HepG2 (cell line): ENCODE measurements around the gene ZFP69. TPM values are rescaled to one million over a fixed set of nuclear protein-coding genes. Genes with fewer than 3 reads are reported as not detected.

Experiments used
- ARNT ChIP-seq: fragments of 450-650 bp; IDR thresholded peaks from 2 replicates; pipeline ENCODE4 v1.6.1; 2017
- FUBP1 ChIP-seq: sonication (generic); formaldehyde crosslinking; IDR thresholded peaks from 2 replicates; pipeline ENCODE4 v1.5.1; 2020; ENCODE audit warnings: missing genetic modification reagents, mild to moderate bottlenecking, borderline replicate concordance
- IKZF4 ChIP-seq: sonication (generic); formaldehyde crosslinking; IDR thresholded peaks from 2 replicates; pipeline ENCODE4 v1.5.1; 2020; ENCODE audit warnings: borderline replicate concordance, mild to moderate bottlenecking, low read depth, missing genetic modification reagents; ENCODE audit errors: not compliant biosample characterization
- NFATC3 ChIP-seq: sonication (generic); formaldehyde crosslinking; IDR thresholded peaks from 2 replicates; pipeline ENCODE4 v1.5.1; 2020; ENCODE audit warnings: mild to moderate bottlenecking, missing genetic modification reagents
- SAP130 ChIP-seq: IDR thresholded peaks from 2 replicates; pipeline ENCODE4 v1.6.1; 2016; ENCODE audit warnings: low read depth
- SCMH1 ChIP-seq: sonication (generic); formaldehyde crosslinking; IDR thresholded peaks from 2 replicates; pipeline ENCODE4 v1.9.0; 2021; ENCODE audit warnings: missing genetic modification reagents, mild to moderate bottlenecking, borderline replicate concordance
- SRSF9 ChIP-seq: fragments of 200-400 bp; formaldehyde crosslinking; IDR thresholded peaks from 2 replicates; pipeline ENCODE4 v1.6.1; 2018; ENCODE audit warnings: borderline replicate concordance, mild to moderate bottlenecking, low read depth, low read length; ENCODE audit not compliant: insufficient read depth, poor library complexity, severe bottlenecking
- STAT5B ChIP-seq: sonication (generic); formaldehyde crosslinking; IDR thresholded peaks from 2 replicates; pipeline ENCODE4 v1.4.0; 2020; ENCODE audit warnings: missing genetic modification reagents
- TBX2 ChIP-seq: sonication (generic); formaldehyde crosslinking; IDR thresholded peaks from 2 replicates; pipeline ENCODE4 v1.5.0; 2020; ENCODE audit warnings: missing genetic modification reagents, mild to moderate bottlenecking, borderline replicate concordance
- USF2 ChIP-seq, 2 experiments: sonication (generic) in 1 of 2; formaldehyde crosslinking in 1 of 2; IDR thresholded peaks; 2 replicates each; pipeline versions ENCODE4 v1.5.1 to v1.6.1; 2011 to 2020; ENCODE audit warnings: borderline replicate concordance in 1 of 2, low read depth in 1 of 2, low read length in 1 of 2, mild to moderate bottlenecking in 1 of 2, missing genetic modification reagents in 1 of 2, moderate library complexity in 1 of 2
- ZFYVE20 ChIP-seq: sonication (generic); formaldehyde crosslinking; IDR thresholded peaks from 2 replicates; pipeline ENCODE4 v1.8.0; 2023; ENCODE audit warnings: low read depth, mild to moderate bottlenecking, moderate library complexity, missing genetic modification reagents, borderline replicate concordance
- ZNF20 ChIP-seq: sonication (generic); formaldehyde crosslinking; IDR thresholded peaks from 2 replicates; pipeline ENCODE4 v1.4.0; 2020; ENCODE audit warnings: mild to moderate bottlenecking, moderate library complexity, missing genetic modification reagents
- ZNF275 ChIP-seq: sonication (generic); formaldehyde crosslinking; IDR thresholded peaks from 2 replicates; pipeline ENCODE4 v1.8.0; 2022; ENCODE audit warnings: missing genetic modification reagents, mild to moderate bottlenecking, inconsistent platforms, borderline replicate concordance
- ZNF280B ChIP-seq: sonication (generic); formaldehyde crosslinking; IDR thresholded peaks from 2 replicates; pipeline ENCODE4 v1.5.0; 2020; ENCODE audit warnings: missing genetic modification reagents, mild to moderate bottlenecking, borderline replicate concordance
- ZNF331 ChIP-seq: sonication (generic); formaldehyde crosslinking; IDR thresholded peaks from 2 replicates; pipeline ENCODE4 v1.4.0; 2020; ENCODE audit warnings: missing genetic modification reagents
- ZNF512B ChIP-seq: sonication (generic); formaldehyde crosslinking; IDR thresholded peaks from 2 replicates; pipeline ENCODE4 v1.5.1; 2020; ENCODE audit warnings: missing genetic modification reagents, mild to moderate bottlenecking, borderline replicate concordance
- polyA plus RNA-seq, 8 experiments: library from polyadenylated mRNA; depleted of rRNA in 3 of 8; stranded (reverse) in 7 of 8; unstranded in 1 of 8; fragments of >200 nt; fragmentation: Illumina TruSeq in 4 of 8; extraction: Trizol in 4 of 8; gene quantifications; 2 replicates each; pipeline versions ENCODE4 v1.2.1 to v1.2.3, GENCODE V29; 2011 to 2016; ENCODE audit warnings: low read depth in 4 of 8, missing spikeins in 1 of 8, mixed read lengths in 1 of 8; ENCODE audit not compliant: insufficient read depth in 1 of 8
- total RNA-seq, 5 experiments: library from RNA; depleted of rRNA; stranded (reverse); fragments of >200 nt; fragmentation: Illumina TruSeq; extraction: Trizol; gene quantifications; 2 replicates each; pipeline ENCODE4 v1.2.3, GENCODE V29; 2016; ENCODE audit warnings: low read depth in 1 of 5

The ZFP69 gene
- total and polyA plus RNA-seq, 2 of the 13 experiments (the other 11 are each of a cell fraction or from before 2014, with no cell fraction given) = 2.6 to 5.6 TPM

GRCh38 chr1:40476924-40477677 is at the start of gene ZFP69 (continued):
- TF ChIP-seq SRSF9 (no peak), ZFYVE20 (no peak), ZNF20 (CRISPR knock-in tag) (no peak), ZNF512B (CRISPR knock-in tag) (no peak), NFATC3 (CRISPR knock-in tag) (0 out of 2 replicates have a peak, but pooled peaks have one; percentile 31), ARNT (no peak), FUBP1 (no peak; the same call in 1 of the 2 replicates), TBX2 (peak; percentile 55; the same call in 1 of the 2 replicates), STAT5B (CRISPR knock-in tag) (no peak), USF2 (IDR thresholded peaks at IDR 0.05; ENCODE audit: low read depth, low read length) (no peak), USF2 (CRISPR knock-in tag; IDR thresholded peaks at IDR 0.05; ENCODE audit: borderline replicate concordance) (no peak), ZNF331 (CRISPR knock-in tag) (0 out of 2 replicates have a peak, but pooled peaks have one; percentile 54), ZNF280B (CRISPR knock-in tag) (no peak), SCMH1 (CRISPR knock-in tag) (no peak), ZNF275 (CRISPR knock-in tag) (no peak), IKZF4 (CRISPR knock-in tag) (peak; percentile 36), SAP130 (CRISPR knock-in tag) (peak; percentile 81)
